Measurements from ENCODE around the gene IPMK.

DNA sequence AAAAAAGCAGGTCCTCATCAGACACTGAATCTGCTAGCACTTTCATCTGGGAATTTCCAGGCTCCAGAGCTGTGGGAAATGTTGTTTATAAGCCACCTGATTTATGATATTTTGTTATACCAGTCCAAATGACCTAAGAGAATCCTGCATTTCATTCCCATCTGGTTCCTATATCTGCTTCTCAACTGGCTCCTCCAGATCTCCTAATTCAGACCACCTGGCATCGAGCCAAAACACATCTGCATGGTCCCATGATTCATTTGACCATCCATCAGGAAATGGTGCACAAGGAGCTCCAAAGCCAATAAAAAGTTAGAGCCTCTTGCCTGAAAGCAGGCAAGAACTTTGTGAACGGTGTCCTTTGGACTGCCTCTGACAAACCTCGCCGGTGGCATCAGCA lies 108.9 kb downstream of the IPMK start:
- TF ChIP-seq, protein P1, sequence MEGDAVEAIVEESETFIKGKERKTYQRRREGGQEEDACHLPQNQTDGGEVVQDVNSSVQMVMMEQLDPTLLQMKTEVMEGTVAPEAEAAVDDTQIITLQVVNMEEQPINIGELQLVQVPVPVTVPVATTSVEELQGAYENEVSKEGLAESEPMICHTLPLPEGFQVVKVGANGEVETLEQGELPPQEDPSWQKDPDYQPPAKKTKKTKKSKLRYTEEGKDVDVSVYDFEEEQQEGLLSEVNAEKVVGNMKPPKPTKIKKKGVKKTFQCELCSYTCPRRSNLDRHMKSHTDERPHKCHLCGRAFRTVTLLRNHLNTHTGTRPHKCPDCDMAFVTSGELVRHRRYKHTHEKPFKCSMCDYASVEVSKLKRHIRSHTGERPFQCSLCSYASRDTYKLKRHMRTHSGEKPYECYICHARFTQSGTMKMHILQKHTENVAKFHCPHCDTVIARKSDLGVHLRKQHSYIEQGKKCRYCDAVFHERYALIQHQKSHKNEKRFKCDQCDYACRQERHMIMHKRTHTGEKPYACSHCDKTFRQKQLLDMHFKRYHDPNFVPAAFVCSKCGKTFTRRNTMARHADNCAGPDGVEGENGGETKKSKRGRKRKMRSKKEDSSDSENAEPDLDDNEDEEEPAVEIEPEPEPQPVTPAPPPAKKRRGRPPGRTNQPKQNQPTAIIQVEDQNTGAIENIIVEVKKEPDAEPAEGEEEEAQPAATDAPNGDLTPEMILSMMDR (IDR thresholded peaks at IDR 0.05) = no peak
- no peak for TF ChIP-seq POLR2AphosphoS5 (IDR thresholded peaks at IDR 0.05)
- TF ChIP-seq POLR2A (IDR thresholded peaks at IDR 0.05) = no peak
- no peak for TF ChIP-seq EP300 (IDR thresholded peaks at IDR 0.05; ENCODE audit: low read depth)

All from transverse colon (tissue), 4 donors.